Activated CD8-positive, alpha-beta memory T cell treated with anti-CD3 and anti-CD28 coated beads, Interleukin-2, amount 50 U/mL, for 48 hours (primary cell): ENCODE measurements around the gene TEDC2.

ENCODE experiments used
- DNase-seq: peaks from one replicate; pipeline ENCODE4 v3.0.0-alpha.2; 2020

TEDC2 gene

DNA sequence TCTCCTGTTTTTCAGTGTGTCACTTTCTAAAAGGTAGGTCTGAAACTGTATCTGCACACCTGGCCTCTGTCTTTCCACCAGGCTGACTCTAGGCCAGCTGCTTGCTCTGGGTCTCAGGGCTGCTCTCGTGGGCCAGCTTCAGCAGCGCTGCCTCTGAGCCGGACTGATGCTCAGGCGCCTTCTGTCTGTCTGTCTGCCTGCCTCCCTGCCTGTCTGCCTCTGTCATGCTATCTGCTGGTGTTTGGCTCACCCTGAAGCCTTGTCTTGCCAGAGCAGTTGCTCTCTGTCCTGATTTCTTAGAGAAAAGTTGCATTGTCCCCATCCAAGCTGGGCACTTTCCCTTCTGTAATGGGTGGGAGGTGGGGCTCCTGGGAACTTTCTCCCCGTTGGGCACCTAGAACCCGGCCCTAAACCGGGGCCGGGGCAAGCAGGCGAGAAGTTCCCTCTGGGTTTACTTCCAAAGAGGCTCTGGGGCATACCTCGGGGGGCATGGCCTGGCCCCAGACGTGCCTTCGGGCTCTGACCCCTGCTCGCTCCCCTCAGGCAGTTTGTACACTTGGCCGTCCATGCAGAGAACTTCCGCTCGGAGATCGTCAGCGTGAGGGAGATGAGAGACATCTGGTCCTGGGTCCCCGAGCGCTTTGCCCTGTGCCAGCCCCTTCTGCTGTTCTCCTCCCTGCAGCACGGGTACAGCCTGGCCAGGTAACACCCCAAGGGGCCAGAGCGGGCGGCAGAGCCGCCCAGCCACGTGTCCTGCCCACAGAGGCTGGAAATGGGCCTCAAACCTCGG lies 38.0 kb downstream of the TEDC2 start:
- DNase-seq: no peak

DNA sequence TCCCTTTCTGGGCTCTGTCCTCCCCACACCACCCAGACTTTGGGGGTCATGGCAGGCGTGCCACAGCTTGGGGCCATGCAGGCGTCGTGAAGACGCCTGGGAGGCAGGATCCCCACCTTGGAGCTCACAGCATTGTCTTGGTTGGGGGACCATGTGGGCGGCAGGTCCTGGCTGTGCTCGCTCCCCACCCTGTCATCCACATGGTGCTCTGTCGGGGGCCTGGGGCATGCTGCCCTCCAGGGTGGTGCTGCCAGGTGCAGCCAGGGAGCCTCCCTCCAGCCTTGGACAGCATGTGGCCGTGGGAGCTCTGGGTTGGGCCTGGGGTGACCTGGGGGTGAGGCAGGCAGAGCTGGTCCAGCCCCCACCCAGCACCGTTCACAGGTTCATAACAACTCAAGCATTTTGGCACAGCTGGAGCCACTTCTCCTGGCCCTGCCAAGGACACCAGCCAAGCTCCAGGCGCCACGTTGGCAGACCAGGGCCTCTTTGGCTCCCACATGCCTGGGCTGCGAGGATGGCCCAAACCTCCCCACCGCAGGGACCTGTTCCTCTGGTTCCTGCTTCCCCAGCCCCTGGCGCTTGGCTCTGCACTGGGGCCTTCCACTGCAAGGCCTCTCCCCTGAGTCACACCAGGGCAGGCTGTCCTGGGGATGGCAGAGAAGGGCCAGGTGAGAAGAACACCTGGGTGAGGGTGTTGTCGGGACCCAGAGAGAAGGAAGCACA lies 38.8 kb downstream of the TEDC2 start:
- DNase-seq: no peak

DNA sequence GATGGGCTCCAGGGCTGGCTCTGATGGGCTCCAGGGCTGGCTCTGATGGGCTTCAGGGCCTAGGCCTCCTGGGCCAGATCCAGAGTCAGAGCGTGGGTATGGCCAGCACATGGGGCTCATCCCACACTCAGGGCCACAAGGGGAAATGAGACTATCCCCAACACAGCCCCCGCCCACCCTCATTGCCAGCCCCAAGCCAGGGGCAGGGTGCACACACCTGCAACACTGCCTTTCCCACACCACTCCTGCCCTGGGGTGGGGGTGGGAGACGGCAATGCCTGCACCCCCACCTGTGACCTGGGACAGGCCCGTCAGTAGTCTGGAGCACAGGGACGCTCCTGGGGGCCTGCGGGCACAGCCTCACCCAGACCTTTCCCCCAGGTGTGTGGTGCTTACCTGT lies 39.5 kb downstream of the TEDC2 start:
- no peak for DNase-seq

DNA sequence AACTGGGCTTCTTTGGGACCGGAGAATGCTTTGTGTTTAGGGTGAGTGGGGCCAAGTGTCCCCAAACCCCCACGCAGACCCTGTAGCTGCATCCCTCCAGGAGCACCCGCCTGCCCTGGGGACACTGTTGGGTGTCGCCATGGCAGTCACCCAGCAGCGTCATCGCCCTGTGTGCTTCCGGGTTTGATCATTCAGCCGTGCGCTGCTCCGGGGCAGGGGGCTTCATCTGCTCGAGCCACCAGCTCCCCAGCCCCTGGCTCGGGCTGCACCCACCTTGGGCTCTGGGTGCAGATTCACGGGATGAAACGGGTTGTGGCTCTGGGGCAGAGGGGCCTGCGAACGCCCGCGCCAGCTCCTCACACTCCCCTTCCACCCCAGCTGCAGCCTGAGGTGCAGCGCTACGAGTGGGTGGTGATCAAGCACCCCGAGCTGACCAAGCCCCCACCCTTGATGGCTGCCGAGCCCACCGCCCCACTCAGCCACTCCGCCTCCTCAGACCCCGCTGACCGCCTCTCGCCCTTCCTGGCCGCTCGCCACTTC lies 40.1 kb downstream of the TEDC2 start:
- no peak for DNase-seq

DNA sequence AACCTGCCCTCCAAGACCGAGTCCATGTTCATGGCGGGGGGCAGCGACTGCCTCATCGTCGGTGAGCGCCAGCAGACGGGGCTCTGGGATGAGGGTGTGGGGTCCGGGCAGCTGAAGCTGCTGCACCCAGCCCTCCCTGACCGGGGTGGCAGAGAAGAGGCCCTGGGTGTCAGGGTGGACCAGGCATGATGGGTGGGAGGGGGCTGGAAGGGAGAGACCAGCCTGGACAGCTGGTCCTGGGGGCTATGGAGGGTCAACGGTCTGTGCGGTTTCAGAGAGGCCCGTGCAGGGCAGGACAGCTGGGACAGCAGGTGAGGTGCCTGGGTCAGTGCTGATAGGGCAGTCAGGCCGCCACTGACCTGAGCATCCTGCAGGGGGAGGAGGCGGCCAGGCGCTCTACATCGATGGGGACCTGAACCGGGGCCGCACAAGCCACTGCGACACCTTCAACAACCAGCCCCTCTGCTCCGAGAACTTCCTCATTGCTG lies 40.6 kb downstream of the TEDC2 start:
- no peak for DNase-seq

DNA sequence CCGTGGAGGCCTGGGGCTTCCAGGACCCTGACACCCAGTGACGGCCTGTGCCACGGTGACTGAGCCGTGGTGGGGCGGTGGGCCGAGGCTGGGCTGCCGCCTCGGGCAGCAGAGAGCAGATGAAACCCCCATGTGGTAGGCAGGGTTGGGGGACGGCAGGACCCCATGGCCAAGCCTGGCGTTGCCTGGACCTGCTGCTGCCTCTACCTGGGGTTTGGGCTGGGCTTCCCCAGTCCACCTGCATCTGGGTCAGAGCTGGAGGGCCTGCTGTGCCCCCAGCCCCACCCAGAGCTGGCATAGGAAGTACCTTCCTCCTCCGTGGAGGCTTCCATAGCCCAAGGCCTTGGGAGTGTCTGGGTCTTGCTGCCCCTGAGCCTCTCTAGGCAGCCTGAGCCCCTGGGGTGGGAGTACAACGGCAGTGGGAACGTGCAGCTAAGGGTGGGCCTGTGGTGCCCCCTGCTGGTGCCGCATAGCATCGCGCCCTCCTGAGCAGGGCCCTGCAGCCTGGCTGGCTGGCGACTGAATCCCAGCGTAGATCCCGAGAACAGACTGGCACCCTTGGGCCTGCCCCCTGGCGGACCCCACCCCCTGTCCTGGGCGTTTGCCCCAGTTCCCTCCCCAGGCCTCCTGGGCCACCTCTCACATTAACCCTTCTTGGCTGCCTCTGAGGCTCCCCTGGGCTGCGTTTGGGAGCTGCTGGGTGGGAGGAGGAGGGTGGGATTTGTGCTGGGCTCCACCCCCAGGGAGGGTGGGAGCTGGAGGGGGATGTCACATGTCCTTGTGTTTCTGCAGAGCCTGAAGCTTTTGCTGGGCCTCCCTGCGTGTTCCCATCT lies 41.2 kb downstream of the TEDC2 start:
- DNase-seq: peak; percentile 94

DNA sequence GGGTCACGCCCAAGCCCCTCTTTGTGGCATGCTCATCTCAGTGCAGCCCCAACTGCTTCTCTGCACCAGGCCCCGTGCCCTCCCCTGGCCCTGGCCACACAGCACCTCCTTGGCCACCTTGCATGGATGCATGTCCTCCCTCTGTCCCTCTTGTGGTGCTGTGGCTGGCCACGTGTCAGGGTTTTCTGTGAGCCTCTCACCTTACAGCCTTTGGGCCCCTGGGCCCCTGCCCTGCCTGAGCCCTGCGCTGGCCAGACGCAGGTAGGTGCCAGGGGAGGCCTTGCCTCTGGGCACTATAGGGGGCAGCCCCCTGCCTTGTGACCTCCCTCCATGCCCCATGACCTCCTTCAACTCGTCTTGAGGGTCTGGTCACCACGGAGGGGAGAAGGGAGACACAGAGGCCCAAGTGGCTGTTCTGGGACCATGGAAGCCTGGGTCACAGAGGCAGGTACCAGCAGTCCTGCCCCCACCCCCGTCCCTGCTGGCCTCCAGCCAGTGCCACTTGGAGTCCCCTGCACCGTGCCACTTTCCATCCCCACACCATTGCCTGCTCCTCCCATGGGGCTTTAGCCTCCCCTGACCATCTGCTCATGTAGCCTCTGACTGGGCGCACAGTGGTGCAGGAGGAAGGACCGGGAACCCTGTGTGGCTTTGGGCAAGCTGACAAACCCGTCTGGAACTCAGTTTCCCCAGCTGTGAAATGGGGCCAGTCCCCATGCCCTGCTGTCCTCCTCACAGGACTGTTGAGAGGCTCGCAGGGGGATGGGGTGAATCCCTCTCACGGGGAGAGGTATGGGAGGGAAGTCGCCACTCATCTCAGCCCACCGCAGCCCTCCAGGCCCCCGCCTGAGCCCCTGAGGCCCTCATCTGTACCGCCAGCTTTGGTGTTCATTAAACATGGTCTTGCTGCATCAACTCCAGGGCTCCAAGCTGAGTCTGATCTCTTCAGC lies 42.3 kb downstream of the TEDC2 start:
- DNase-seq: no peak

DNA sequence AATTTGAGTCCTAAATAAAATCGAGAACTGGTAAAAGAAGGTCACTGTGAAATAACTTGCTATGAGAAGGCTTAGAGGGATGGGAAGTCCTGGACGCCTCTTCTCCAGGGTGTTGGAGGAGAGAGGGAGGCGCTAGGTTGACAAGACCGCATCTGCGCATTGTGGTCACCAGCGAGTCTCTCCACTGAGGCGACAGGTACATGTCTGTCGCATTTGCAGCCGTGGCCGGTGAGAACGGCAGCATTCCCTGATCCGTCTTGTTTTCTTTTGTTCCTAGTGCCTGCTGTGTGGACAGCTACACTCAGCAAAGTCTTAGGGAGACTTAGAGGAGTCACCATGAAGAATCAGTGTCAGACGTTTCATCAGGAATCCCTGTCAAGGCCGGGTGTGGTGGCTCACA lies 45.8 kb downstream of the TEDC2 start:
- no peak for DNase-seq

DNA sequence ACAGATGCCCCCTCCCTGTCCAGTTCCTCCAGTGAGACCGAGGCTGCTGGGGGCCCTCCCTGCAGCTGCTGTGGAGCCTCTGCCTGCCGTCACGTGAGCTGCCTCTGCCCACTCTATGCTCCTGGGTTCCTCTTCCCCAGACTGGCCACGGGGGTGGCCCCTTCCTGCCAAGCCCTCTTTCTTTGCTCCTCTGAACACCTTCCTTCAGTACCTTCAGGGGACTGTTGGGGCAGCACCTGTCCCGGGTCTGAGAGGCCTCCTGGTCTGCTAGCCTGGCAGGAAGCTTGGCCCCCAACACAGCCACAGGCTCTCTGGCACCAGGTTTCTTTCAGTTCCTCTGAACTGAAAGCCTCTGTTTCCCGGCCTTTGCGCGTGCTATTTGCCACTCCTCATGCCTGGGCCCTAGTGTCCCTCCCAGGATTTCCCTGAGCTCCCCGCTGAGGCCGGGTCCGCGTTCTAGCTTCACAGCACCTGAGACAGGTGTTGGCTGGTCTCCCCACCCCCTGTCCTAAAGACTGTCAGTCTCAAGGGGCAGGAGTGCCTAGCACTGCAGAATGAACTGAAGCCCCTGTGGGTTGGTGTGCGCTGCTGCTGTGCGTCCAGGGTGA lies 47.2 kb downstream of the TEDC2 start:
- DNase-seq: no peak

DNA sequence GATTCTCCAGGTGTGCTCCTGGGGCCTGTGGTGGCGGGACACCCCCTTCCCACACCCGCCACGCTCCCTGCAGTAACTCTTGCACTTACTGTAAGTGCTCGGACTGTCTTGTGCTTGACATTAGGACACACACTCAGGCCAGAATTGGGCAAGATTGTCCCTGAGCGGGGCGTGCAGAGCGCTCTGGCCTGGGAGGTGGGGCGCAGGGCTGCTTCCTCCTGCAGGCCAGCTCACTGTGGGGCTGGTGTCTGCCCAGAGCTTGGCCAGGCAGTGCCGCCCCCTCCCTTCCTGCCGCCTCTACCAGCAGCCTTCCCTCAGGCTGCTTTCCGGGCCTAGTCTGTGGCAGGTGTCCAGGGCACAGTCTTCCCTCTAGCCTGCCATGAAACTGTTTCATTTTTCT lies 47.8 kb downstream of the TEDC2 start:
- no peak for DNase-seq

DNA sequence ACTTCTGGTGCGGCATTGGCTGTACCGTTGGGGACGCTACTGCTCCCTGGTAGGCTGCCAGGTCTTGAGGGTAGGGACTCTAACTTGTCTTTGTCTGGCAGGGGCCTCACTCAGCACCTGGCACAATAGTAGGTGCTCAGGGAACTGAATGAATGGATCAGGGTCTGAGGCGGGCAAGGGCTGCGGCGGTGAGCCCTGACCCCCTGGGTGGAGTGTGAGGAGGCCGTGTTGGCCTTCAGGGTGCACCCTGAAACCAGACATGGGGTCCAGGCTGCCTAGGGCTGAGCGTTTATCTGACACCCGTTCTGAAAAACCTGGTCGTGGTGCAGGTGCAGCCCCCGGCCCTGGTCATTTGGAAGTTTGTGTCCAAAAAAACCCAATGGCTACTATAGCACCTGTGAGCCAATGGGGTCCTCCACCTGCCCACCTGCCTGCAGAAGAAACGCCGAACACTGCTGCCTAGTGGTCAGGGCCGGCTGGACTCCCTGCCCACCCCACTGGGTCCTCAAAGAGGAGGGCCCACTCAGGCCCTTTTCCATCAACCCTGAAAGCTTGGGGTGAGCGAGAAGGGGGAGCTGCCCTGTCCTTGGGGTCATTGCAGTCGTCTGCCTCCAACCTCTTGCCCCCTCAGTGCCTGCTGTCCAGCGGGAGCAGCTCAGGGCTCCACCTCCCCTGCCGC lies 49.0 kb downstream of the TEDC2 start:
- DNase-seq: no peak

DNA sequence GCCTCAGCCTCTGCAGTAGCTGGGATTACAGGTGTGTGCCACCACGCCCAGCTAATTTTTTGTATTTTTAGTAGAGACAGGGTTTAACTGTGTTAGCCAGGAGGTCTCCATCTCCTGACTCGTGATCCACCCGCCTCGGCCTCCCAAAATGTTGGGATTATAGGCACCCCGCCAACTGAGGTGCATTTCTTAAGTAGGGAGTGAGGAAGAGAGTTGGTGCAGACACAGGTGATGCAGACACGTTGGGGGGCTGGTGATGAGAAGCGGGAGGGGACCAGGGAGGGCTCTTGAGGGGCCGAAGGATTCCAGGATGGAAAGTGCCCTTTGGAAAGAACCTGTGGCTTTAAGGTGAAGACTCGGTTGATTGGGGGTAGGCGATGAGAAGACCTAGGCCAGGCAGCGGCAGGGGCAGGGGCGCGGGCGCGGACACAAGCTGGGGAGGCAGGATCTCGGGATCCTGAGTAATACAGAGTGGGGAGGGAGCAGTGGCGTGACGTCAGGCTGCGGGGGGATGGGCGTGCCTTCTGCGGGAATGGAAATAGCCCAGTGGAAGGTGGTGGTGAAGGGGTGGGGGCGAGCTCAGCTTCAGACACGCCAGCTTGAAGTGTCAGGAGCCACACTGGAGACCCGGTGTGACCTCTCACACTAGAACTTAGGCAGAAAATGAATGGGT lies 51.4 kb downstream of the TEDC2 start:
- no peak for DNase-seq

DNA sequence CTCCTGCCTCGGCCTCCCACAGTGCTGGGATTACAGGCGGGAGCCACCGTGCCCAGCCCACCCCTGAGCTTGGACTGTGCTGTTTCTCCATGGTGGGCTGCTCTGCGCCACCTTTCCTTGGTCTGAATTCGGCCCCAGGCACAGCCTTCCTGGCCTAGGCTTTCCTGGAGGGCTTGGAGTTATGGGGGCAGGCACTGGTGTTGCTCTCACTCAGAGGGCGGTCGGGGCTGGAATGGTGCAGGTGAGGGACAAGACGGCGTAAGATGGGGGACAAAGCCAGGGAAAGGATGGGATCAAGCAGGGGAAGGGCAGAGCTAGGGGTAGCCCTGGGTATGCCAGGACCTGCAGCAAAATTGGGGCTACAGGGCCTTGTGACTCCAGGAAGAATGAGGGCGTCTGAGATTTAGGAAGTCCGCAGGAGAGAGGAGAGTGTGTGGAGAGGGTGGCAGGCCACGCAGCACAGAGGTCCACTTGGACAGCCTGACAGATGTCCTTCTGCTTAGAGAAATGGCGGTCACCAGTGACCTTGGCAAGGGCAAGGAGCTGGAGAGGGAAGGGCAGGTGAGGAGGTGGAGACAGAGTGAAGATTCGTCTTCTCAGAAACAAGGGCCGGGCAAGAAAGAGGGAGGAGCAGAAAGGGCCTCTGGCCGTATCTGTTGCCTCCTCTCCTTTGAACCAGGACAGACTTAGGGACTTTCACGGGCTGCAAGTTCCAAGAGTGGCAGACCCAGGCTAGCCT lies 52.3 kb downstream of the TEDC2 start:
- no peak for DNase-seq

DNA sequence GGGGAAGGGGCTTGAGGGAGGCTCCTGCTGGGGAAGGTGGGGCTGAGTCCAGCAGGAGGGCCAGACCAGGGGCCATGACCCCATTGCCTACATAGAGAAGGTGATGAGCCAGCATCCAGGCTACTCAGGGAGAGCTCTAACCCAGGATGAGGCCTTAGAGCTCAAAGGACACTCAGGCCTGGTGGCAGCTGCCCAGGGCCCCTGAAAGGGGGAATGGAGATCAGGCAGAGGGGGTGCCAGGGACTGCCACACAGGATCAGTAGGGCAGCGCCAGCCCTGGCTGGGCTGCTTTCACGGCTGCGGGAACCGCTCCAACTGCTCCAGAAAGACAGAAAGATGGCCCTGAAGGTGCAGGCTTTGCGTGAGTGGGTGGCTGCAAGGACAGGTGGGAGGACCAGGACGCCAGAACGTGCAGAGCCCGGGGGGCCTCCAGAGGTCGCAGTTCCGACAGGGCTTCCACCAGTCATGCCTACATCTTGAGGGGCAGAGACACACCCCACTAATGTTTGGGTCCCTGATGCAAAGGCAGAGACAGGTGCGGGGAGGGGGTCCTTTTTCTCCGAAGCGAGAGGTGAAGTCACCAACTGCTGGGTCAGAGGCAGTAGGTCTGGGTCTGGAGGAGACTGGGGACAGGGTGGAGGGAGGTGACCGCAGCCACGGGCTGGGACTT lies 53.0 kb downstream of the TEDC2 start:
- no peak for DNase-seq

DNA sequence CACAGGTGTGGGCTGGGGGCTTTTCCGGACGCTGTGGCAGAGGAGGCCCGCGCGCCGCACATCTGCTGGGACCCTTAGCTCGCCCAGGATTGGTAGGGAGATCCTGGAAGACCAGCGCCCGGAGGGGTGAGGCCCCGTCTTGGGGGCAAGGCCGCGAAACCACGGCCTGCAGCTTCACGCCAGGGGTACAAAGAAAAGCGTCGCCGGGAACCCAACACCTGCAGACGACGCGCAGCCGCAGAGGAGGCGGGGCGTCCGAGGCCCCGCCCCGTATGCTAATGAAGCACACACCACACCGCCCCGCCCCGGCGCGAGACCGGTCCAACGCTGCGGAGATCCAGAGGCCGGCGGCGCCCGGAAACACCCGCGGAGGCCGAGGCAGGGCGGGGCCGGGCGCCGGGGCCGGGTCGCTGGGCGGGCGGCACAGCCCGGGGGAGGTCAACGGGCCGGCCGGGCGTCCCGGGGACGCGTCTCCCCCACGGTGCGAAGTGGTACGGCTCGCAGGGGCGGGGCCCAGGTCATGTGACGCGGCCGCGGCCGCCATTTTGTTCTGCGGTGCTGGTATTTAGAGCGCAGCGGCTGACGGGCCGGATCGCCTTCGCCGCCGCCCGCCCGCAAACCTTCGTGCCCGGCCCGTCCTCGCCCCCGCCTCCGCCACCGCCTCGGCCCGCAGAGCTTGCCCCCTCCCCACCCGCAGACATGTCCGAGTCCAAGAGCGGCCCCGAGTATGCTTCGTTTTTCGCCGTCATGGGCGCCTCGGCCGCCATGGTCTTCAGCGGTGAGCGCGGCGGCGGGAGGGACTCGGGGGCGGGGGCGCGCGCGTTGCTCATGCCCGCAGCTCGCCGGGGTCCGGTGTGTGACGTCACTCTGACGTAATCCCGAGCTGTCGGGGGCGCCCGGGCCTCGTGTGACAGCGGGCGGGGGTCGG lies 53.8 kb downstream of the TEDC2 start, which contains the start of gene ATP6V0C:
Gene ATP6V0C (plus strand): TSS at position 548 of the 928 bp plus-strand sequence. CDS start 152 bp downstream, at position 700.
- DNase-seq: peak; percentile 96
